Putamen (tissue), 1 donor: Measurements from ENCODE around the gene UBE2F.
A peak's percentile ranks its signal among the peaks of the same experiment; 100 is the strongest.
"Not testable (repeated sequence)": the region's sequence is repeated elsewhere in the genome, so short reads cannot be mapped to it uniquely, and the experiment has no call there.

ENCODE experiments used
- DNase-seq: peaks from one replicate; pipeline ENCODE4 v3.0.0-alpha.2; 2016; ENCODE audit warnings: low spot score

Gene UBE2F

DNA sequence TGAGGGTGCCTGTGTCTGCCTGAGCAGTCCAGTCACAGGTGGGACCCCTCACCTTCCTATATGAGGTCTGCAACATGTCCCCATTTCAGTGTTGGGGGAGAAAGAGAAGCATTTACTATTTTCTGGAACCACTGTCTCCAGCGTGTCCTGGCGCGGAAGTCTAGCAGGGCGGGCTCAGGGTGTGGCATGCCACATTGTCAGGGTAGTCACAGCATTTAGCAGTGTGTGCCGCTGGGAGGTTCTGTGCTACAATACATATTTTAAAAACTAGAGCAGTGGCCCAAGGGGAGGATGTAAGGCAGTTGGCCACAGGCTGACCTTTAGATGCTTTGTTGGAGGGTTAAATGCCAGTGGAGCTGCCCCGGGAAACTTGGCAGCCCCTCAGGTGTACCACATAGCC lies 12.5 kb downstream of the UBE2F start:
- DNase-seq: no peak

DNA sequence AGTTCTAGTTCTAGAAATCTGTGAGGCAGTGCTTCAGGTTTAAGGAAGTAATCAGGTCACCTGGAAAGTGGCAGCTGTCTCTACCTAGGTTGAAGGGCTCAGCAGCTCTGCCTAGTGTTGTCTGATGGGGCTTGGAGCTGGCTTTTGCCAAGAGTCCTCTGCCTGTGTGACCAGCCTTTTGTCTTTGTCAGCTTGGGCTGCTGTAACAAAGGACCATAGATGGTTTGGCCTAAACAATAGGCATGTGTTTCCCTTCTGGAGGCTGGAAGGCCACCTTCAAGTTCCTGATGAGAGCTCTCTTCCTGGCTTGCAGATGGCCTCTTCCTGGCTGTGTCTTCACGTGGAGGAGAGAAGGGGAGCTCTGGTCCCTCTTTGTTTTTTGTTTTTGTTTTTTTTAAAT lies 13.3 kb downstream of the UBE2F start:
- peak; percentile 77 for DNase-seq

DNA sequence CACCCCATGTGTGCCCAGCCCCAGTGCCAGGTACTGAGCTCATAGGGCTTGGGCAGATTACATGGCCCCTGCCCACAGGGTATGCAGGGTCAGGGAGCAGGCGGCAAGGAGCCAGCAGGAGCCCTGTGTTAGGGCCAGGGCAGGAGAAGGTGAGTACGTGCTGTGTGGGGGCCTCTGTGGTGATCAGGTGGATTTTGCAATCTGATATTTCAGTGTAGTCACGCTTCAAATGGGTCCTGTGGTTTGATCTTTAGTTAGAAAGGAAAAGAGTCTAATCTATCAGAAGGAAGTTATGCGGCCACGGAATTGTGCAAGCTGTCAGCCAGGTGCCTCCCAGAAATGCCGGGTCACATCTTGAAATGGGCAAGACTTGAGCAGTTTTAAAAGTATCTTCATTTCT lies 13.9 kb downstream of the UBE2F start:
- DNase-seq: no peak

DNA sequence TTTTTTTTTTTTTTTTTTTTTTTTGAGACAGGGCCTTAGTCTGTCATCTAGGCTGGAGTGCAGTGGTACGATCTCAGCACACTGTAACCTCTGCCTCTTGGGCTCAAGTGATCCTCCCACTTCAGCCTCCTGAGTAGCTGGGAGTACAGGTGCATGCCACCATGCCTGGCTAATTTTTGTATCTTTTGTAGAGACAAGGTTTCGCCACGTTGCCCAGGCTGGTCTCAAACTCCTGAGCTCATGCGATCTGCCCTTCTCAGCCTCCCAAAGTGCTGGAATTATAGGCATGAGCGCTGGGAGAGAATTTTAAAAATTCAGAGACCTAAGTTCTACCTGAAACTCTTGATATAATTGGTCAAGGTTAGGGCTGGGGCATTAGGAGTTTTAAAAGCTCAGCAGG lies 14.8 kb downstream of the UBE2F start:
- DNase-seq: not testable (repeated sequence)

DNA sequence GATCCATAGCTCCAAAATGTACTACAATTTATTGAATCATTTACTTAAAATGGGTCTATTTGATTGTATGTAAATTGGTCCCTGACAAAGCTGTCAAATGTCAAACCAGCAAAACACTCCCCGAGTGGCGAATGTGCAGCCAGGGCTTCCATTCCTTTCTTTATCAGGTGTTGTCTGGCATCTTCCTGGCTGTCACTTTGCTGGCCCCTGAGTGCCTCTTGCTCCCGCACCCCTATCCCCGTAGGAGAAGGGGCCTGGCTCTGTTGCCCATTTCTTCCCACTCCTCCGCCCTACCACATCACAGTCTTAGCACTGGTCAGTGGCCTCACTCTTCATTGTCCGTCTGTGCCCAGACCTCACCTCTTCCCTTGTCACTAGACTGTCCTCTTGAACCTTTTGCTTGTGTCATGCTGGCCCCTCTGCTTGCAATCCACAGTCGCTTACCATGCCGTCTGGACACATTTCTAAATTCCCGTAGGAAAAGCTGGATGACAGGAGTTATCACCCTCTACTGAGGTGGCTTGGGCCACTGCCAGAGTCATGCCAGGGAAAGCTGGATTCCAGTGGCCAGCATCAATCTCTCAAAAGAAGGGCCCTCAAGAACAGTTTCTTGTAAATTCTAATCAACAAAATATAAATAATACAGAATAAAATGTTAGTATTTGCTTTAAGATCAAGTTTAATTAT lies 15.4 kb downstream of the UBE2F start:
- no peak for DNase-seq

DNA sequence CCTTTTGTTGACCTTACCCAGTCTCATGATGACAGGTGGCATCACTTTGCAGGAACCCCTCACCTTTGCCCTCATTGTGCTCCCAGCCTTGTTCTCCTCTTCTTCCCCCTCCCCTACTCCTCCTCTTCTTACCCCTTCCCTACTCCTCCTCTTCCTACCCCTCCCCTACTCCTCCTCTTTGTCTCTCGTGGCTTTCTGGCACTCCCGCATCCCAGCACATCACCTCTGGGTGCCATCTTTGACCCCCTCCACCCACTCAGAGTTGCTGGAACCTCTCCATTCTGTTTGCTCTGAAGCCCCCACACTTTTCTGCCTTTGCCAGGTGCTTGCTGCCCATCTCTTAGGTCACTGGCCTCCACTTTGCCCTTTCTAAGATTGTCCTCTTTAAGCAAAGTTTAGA lies 17.1 kb downstream of the UBE2F start:
- DNase-seq: no peak

DNA sequence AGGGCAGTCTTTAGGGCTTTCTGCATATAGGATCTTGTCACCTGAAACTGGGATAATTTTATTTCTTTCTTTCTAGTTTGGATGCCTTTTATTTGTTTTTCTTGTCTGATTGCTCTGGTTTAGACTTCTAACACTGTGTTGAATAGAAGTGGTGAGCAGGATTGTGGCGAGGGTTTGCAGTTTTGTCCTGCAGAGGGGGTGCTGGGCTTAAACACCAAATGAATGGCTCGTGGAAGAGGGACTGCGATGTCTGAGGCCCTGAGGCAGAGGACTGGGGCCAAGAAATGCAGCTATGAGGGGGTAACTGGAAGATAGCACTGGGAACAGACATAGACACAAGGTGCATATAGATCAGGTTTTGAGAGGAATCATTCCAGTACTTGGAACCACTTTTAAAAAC lies 20.5 kb downstream of the UBE2F start:
- no peak for DNase-seq

DNA sequence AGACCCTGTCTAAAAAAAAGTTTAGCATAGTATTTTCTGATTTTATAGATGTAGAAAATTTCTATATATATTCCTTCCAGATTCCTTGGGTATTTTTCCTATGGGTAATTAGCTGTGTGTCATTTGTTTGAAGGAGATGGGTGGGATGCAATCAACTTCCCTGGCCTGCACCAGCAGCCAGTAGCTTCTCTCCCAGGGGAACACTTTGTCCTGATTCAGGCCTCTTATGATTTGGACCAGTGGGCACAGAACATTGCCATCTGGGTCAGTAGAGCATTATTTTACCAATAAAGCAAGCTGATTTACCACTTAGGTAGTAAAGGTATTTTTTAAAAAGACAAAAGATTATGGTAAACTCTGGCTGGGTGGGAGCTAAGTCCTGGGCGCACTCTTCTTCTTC lies 26.9 kb downstream of the UBE2F start:
- DNase-seq: no peak

DNA sequence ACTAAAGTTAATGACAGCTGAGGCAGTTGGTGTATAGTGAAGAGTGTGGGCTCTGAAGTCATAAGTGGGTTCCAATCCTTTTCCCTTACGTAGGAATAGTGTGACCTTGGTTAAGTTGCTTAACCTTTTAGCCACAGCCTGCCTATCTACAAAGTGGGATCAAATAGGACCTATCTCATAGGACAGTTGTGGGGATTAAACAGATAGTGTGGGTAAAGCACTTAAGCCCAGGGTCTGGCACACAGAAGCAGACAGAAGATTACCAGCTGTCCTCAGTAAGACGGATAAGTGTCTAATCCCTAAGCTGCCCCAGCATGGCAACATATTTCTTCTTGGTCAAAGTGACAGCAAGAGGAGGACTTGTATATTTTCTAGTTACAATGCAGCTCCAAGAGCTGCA lies 28.2 kb downstream of the UBE2F start:
- DNase-seq: no peak

DNA sequence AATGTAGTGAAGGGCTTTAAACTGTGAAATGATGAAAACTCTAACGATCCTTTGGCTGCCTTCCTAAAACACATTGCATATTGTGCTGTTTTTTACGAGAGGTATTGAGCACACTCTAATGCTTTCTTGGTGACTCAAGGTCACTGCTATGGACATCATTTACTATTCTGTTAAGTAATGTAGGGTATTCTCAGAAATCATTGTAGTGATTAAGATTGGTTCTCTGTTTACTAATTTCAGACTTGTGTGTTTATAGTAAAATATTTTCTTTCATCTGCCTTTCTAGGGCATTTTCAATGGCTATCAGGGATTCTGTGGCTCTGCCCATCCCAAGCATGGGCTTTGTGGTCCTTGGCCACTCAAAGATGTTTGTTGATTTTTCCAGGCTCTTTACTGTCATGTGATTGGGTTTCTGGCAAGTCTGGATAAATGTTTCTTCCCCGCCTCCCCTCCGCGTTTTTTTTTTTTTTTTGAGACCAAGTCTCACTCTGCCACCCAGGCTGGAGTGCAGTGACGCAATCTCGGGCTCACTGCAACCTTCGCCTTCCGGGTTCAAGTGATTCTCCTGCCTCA lies 29.3 kb downstream of the UBE2F start:
- DNase-seq: no peak

DNA sequence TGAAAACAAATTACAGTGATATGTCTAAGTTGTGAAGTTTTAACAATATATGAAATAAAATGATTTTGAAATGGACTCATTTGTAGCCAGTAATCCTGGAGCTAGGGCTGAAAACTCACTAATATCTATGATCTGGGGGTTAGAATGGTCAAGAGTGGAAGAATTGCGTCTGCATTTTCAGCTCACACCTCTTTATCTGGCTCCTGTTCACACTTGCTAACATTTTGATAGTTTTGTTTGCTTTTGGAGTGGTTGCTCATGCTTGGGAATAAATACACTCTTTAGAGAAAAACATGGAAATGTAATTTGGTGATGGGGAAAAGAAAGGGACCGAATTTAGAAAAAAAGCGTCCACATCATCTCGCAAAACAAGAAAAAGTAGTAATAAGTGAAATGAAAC lies 30.7 kb downstream of the UBE2F start:
- DNase-seq: no peak

DNA sequence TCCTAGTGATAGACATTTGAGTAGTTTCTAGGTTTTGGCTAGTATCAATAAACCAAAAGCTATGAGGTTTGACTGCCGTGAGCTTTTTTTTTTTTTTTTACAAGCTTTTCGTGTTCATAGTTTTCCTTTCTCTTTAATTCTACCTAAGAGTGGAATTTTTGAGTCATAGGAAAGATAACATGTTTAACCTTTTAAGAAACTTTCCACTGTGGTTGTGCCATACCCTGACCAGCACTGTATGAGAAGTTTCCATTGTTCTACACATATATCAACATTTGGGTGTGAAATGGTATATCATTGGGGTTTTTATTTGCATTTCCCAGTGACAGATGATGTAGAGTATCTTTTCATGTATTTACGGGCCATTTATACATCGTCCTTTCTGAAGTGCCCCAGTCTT lies 31.7 kb downstream of the UBE2F start:
- no peak for DNase-seq

DNA sequence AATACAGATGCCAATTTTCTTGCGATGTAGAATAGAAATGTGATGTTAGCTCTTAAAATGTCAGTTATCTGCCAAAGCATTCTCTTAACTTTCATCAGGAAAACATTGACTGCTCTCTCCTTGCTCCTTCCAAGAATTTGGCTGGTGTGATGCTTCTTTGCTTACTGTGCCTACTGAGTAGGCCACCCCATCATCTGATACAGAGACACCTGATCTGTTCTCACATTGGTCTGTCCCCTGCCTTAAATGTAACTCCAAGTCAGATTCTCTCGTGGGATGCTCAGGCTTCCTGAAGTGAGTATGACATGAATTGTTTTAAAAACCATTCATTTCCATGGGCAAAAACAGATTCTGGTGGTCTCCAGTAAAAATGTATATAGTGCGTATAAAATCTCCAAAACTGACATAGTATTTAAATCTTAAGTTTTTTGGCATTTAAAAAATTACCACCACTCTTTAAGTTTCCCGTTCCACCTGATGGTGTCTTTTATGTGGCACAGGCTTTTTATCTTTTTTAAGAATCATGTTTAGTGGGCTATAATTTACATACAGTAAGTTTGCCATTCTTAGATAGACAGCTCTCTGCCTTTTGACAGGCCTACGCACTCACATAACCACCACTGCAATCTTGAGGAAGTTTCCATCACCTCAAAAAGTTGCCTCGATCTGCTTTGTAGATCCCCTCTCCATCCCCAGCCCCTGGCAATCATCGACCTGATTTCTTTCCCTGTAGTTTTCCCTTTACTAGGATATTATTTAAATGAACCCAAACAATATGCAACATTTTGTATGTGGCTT lies 36.6 kb downstream of the UBE2F start:
- DNase-seq: no peak

DNA sequence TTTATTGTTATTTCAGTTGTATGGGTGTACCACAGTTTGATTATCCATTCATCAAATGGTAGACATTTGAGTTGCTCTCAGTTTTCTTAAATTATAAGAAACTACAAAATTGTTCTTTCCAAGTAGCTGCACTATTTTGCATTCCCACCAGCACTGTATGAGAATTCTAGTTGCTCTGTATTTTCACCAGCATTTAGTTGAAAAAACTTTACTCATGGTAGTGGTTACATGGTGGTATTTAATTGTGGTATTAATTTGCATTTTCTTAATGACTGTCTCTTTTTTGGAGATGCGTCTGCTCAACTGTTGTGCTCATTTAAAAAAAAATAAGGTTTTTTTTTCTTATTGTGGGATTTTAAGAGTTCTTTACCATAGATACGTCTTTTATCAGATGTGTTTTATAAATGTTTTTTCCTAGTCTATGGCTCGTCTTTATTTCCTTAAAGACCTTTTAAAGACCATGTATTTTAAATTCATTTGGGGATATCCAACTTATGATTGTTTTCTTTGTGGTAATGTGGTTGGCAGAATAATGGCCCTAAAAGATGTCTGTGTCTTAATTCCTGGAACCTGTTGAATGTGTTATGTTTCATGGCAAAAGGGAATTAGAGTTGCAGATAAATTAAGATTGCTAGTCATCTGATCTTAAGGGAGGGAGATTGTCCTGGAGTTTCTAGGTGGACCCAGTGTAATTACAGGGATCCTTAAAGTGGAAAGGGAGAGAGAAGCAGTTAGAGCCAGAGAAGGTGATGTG lies 37.4 kb downstream of the UBE2F start:
- DNase-seq: no peak

DNA sequence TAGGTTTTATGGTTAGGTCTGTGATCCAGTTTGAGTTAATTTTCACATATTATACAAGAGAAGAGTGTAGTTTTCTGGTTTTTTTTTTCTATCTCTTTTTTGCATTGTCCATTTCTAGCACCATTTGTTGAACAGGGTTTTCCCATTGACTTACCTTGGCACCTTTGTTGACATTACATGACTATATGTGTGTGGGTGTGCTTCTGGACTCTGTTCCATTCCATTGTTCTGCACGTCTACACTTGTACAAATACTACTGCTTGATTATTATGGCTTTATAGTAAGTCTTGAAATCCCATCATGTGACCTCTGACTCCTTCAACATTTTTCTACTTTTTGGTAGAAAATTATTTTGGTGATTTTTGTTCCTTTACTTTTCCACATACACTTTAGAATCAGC lies 38.7 kb downstream of the UBE2F start:
- DNase-seq: no peak

DNA sequence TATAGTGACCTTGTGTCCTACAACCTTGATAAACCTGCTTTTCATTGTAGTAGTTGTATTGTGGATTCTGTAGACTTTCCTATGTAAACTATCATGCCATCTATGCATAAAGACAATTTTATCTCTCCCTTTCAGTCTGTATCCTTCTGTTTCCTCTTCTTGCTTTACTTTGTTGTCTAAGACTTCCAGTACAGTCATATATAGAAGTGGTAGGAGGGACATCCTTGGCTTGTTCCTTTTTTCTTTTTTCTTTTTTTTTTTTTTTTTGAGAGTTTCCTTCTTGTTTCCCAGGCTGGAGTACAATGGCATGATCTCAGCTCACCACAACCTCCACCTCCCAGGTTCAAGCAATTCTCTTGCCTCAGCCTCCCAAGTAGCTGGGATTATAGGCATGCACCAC lies 39.7 kb downstream of the UBE2F start:
- no peak for DNase-seq

DNA sequence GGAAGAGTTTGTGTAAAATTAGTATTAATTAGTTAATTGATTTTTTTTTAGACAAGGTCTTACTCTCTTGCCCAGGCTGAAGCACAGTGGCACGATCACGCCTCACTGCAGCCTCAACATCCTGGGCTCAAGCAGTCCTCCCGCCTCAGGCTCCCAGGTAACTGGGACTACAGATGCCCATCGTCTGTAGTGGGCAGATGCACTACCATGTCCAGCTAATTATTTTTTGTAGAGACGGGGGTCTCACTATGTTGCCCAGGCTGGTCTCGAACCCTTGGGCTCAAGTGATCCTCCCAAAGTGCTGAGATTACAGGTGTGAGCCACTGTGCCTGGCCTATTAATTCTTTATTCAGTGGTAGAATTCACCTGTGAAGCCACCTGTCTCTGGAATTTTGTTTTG lies 41.1 kb downstream of the UBE2F start:
- no peak for DNase-seq

DNA sequence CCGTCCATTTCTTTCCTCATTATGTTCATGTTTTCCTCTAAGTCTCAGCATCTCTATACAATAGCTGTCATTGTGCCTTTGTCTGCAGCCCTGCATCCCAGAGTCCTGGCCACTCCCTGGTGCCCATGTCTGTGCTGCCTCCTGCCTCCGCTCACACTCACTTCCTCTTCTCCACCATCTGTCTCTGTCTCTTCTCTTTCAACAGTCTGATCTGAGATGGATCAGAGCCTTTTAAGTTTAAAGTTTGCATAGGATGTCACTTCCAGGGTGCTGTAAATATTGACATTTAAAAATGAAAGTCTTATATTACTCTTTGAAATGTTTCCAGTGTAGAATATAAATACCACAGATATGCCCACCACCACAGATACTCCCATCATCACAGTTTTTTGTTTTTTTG lies 42.7 kb downstream of the UBE2F start:
- DNase-seq: peak; percentile 83

DNA sequence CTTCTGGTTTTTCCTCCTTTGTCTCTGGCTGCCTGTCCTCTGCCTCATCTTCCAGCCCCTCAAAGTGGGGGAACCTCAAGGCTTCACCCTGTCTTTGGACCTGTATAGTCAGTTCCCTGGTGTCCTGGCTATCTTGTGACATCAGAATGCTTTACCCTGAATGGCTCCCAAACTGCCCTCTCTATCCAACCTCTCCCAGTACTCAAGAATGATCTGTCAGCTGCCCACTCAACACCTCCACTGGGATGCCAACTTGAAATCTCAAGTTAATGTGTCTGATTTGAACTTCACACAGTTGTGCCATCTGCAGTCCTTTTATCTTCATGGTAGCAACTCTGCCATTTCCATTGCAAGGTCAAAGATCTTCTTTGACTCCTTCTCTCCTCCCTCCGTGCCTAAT lies 43.8 kb downstream of the UBE2F start:
- no peak for DNase-seq

DNA sequence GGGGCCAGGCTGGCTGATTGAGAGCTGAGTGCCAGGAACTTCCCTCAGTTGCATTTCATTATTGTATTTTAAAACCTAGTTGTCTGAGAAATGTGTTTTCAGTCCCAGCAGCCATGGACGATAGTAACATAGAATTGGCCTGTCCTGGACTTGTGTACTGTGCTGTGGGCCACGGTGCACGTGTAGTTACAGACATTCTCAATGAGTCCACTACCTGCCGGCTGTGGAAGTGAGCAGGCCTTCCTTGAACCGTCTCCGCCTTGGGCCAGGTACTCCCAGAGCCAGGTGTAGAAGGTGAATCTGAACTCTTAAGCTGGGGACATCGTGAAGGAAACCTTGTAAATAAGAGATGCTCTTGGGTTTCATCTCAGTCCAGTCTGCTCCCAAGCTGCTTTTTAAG lies 47.0 kb downstream of the UBE2F start:
- DNase-seq: no peak

DNA sequence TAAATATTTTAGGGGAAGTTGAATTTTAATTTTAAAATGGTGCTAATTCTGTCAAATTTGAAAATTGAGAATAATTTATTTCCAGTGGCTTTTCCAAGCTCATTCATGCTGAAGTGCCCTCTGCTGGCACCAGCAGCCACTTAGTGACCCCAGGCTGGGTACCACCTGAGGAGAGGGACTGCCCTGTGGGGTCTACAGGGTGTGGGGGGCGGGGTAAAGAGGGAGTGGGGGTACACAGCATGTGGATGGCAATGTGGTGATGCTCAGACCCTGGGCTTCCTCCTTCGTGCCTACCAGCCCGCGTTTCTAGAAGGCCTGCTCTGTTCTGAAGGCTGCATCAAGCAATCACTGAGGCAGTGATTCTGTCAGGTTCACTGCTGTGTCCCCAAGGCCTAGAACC lies 48.9 kb downstream of the UBE2F start:
- no peak for DNase-seq

DNA sequence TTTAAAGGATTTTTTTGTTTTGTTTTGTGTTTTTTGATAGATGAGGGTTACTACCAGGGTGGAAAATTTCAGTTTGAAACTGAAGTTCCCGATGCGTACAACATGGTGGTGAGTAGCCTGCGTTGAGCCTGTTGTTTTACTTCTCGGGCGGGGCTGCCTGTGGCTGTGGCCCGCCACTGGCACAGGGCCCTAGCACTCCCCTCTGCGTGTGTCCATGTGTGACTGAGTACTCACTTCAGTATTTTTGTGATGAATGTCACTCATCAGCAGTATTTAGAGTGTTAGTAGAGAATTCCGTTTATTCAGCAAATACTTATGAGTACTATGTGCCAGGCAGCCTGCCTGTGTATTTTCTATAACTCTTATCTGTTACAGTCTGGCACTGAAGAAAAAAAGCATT lies 49.7 kb downstream of the UBE2F start:
- DNase-seq: no peak

DNA sequence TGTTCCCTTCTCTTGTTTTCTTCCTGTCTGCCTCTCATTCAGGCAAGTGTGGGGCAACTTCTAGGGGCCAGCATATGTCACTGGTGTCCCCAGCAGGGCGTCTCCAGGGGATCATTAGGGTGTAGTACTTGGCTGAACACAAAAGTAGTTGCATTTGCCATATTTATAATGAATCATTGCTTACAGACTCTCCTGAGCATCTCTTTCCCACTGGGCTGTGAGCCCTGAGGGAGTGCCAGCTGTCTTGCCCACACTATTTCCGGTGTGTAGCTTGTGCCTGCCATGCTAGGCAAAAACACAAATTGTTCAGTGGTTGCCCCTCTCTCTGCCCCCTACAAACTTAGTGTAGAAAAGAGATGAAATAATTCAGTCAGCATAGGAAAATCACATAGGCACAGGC lies 53.1 kb downstream of the UBE2F start:
- DNase-seq: no peak
